NCI-H2107 (cell line): Measurements from ENCODE around the gene TRIM41.
"Not testable (repeated sequence)": the region's sequence is repeated elsewhere in the genome, so short reads cannot be mapped to it uniquely, and the experiment has no call there.

Source experiments
- DNase-seq: peaks from one replicate; lab custom pipeline; 2025; lab: John Stamatoyannopoulos, UW

Gene TRIM41

GRCh38 chr5:181255836-181256578 lies 32.9 kb downstream of the TRIM41 start:
- no peak for DNase-seq

GRCh38 chr5:181258576-181258975 lies 35.5 kb downstream of the TRIM41 start:
- no peak for DNase-seq

- no peak for DNase-seq
Measured at GRCh38 chr5:181259283-181259682, 36.2 kb downstream of the TRIM41 start.

GRCh38 chr5:181259974-181260719 lies 37.1 kb downstream of the TRIM41 start:
- DNase-seq = no peak

GRCh38 chr5:181260720-181261319 lies 37.7 kb downstream of the TRIM41 start, which contains the start of gene TRIM52:
TRIM52 (minus strand) TSS chr5:181261143; CDS start chr5:181260813, 330 bp downstream.
- DNase-seq = no peak

- DNase-seq = no peak
Measured at GRCh38 chr5:181261320-181262049, 38.4 kb downstream of the TRIM41 start.

GRCh38 chr5:181263633-181264032 lies 40.6 kb downstream of the TRIM41 start:
- DNase-seq = no peak

GRCh38 chr5:181265092-181265671 lies 42.1 kb downstream of the TRIM41 start:
- no peak for DNase-seq

GRCh38 chr5:181267291-181267904 lies 44.3 kb downstream of the TRIM41 start:
- DNase-seq = not testable (repeated sequence)

GRCh38 chr5:181267907-181268306 lies 44.8 kb downstream of the TRIM41 start:
- not testable (repeated sequence) for DNase-seq

- DNase-seq = no peak
Measured at GRCh38 chr5:181271081-181271480, 48.0 kb downstream of the TRIM41 start.

GRCh38 chr5:181273433-181273744 lies 50.3 kb downstream of the TRIM41 start:
- not testable (repeated sequence) for DNase-seq

GRCh38 chr5:181280251-181280762 lies 57.2 kb downstream of the TRIM41 start:
- DNase-seq = no peak

GRCh38 chr5:181281077-181281983 lies 58.2 kb downstream of the TRIM41 start:
- no peak for DNase-seq

- DNase-seq = no peak
Measured at GRCh38 chr5:181281984-181282316, 58.9 kb downstream of the TRIM41 start.

- DNase-seq = not testable (repeated sequence)
Measured at GRCh38 chr5:181282415-181282814, 59.3 kb downstream of the TRIM41 start.

- DNase-seq = no peak
Measured at GRCh38 chr5:181282874-181283273, 59.8 kb downstream of the TRIM41 start.

- DNase-seq = no peak
Measured at GRCh38 chr5:181283347-181283746, 60.3 kb downstream of the TRIM41 start.

- not testable (repeated sequence) for DNase-seq
Measured at GRCh38 chr5:181283841-181284755, 61.0 kb downstream of the TRIM41 start.
